ENCODE measurements around the gene MAD1L1.

The MAD1L1 gene

GRCh38 chr7:2218444-2218785, 14.3 kb downstream of the MAD1L1 start:
- DNase-seq (ENCODE audit: low read depth), result no peak

GRCh38 chr7:2217716-2218443, 14.9 kb downstream of the MAD1L1 start:
- DNase-seq (ENCODE audit: low read depth), result no peak

DNA sequence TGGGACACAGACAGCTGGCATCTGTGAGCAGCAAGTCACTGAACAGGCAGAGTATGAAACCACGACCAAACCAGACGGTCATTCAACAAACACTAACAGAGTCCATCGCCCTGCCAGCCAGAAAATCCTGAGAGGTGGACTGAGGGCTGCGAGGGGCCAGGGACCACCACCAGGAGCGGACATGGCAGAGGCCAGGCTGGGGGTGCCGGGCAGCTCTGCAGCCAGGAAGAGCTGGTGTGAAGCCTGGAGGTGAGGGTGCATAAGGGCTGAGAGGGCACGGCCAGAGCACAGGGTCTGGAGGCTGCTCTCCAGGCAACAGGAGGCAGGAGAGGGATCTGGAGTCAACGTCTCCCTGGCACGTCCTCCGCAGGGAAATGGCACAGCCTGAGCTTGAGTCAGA, 15.5 kb downstream of the MAD1L1 start:
- DNase-seq (ENCODE audit: low read depth), result no peak

- no peak for DNase-seq (ENCODE audit: low read depth)
These were observed 16.9 kb downstream of the MAD1L1 start for GRCh38 chr7:2215851-2216250.

DNA sequence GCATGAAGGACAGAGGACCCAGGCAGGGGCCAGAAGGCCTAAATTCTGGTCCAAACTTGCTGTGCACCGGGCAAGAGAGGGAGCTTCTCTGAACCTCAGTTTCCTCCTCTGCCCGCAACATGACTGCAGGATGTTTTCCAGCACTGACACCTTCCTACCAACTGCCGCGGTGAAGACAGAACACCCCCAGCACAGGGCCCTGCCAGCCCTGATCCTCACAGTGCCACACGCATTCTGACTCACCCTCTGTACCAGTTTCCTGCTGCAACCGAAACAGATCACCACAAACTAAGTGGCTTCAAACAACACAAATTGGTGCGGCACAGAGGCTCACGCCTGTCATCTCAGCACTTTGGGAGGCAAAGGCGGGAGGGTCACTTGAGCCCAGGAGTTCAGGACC, 18.1 kb downstream of the MAD1L1 start:
- no peak for DNase-seq (ENCODE audit: low read depth)

GRCh38 chr7:2213551-2214215, 19.1 kb downstream of the MAD1L1 start:
- DNase-seq (ENCODE audit: low read depth), result no peak

- no peak for DNase-seq (ENCODE audit: low read depth)
These were observed 19.8 kb downstream of the MAD1L1 start for GRCh38 chr7:2212906-2213305.

- no peak for DNase-seq (ENCODE audit: low read depth)
These were observed 20.8 kb downstream of the MAD1L1 start for GRCh38 chr7:2211926-2212325.

DNA sequence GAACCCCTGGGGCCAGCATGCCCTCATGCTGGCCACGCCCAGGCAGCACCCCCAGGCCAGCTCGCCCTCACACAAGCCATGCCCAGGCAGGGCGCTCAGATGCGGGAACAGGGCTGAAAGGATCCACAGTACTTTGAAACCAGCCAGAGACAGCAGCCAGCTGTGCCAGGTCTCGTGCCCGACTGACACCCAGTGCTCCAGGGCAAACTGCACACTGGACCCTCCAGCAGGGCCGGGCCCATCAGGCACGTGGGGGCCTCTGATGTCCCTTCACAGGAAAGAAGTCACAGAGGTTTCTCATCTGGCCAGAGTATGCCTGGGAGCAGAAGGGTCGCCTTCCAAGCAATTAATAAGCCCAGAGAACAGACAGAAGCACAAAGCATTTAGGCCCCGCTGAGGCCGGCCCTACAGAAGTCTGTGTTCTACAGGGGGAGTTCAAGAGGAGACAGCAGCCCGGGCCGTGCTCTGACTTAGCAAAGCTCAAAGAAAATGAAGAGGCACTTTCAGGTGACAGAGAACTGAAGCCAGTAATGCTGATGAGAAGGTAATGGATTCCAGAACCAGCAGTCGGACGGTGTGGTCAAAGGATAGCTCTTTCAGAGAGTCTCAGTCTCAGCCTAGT, 21.4 kb downstream of the MAD1L1 start:
- DNase-seq (ENCODE audit: low read depth), result no peak

GRCh38 chr7:2210551-2211258, 22.0 kb downstream of the MAD1L1 start:
- no peak for DNase-seq (ENCODE audit: low read depth)

- no peak for DNase-seq (ENCODE audit: low read depth)
These were observed 22.8 kb downstream of the MAD1L1 start for GRCh38 chr7:2209961-2210323.

DNA sequence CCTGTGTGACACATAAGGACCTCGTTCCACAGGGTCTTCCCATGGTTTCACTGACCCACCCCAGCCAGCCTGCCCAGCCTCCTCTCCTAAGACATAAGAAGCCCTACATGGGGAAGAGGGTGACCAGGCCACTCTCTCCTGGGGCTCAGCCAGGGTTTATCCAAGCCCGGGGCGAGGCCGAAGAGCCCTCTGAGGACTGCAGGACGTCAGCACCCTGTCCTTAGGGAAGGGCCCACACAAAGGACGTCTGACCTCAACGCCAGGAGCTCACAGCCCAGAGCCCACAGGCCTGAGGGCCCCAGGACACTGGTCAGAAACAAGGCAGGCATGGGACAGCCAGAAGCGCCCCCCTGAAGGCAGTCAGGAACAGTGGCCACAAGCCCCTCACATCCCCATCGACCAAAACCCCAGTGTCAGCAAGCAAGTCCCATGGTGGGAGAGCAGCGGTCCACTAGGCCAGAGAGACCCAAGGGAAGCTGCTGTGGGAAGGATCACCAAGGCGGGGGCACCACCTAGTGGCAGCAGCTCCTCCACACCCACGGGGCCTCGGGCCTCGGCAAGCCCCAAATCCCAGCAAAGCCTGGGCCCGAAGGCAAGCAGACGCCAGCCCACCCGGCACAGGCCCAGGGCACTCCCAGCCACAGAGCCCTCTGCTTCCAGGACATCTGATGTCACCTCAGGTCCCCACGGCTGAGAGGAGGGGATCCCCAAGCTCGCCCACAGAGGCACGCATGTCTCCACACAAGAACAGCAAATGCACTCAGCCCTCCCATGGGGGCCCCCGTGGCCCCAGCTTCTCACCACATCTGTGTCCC, 23.4 kb downstream of the MAD1L1 start:
- peak; percentile 29 for DNase-seq (ENCODE audit: low read depth)

DNA sequence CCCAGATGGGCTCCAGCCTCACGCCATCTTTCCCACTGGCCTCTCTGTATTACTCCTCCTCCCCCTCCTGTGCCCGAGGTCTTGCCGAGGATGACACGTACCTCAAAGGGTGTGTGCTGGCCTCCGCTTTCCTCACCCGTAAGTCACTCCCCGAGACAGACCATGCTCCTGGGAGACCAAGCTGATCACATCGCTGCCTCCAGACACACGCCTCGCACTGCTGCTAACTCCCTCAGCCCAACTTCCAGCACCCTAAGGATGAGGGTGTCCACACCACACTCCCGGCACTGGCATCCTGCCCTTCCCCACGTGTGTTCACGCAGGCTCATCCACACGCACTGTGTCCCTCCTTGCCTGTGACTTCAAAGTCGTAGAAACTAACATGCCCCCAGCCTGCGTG, 24.0 kb downstream of the MAD1L1 start:
- no peak for DNase-seq (ENCODE audit: low read depth)

DNA sequence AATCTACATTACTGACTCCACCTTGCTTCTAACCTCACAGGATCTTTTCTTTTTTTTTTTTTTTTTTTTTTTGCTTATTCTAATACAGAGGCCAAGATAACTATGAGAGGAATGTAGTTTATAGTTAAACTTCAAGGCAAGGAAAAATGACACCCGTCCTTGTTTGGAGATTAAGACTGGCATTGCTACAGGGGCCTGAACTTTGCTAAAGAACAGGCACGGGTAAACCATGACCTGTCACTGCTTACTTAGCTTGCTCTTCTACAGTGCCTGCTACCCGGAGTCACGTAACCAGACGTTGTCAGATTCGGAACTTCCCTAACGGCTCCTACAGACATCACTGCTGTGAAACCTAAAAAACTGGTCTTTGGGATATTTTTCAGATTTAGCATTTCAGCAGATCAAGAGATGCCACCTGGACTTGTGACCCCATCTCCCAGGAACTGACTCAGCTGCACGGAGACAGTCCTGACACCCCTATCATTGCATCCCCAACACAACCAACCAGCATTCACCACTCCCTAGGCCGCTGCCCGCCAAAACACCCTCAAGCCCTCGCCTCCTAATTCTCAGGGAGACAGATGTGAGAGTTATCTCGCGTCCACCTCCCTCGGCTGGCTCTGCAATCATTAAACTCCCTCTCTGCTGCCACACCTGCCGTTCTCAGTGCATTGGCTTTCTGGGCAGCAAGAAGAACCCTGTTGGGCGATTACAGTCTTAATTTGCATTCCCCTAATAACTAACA, 27.5 kb downstream of the MAD1L1 start:
- DNase-seq (ENCODE audit: low read depth), result no peak

DNA sequence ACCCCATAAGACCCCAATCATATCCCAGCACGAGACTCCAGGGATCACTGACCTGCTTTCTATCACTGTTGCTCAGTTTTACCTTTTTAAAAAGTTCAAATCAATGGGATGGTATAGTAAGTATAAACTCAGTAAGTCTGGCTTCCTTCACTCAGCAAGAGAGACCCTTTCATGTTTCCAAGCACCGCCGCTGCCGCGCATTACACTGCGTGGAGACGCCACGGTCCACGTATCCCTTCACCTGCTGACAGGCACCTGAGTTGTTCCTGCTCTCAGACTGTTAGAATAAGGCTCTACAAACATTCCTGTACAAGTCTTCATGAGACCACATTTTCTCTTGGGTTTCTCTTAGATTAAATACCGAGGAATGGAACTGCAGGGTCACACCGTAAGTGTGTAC, 28.3 kb downstream of the MAD1L1 start:
- no peak for DNase-seq (ENCODE audit: low read depth)

DNA sequence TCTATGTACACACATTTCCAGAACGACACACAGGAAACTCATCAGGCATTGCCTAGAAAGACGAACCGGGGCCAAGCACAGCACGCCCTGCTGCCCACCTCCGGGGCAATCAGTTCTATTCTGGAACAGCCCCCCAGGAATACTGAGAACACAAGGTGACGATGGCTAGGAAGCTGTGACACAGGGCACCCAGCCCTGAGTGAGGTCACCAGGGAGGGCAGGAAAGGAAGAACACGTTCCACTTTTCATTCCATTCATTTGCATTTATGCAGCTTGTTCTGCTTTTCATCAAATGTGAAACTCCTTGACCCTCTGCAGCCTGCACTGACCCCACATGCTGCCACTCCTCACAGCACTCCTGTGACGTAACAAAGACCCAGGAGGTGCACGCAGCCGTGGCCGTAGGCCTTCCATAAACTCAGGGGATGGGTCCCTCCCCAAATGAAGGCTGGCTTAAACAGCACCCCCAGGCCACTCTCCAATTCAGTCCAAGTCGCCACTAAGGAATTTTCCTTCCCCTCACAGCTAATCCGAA, 28.9 kb downstream of the MAD1L1 start:
- DNase-seq (ENCODE audit: low read depth), result no peak

DNA sequence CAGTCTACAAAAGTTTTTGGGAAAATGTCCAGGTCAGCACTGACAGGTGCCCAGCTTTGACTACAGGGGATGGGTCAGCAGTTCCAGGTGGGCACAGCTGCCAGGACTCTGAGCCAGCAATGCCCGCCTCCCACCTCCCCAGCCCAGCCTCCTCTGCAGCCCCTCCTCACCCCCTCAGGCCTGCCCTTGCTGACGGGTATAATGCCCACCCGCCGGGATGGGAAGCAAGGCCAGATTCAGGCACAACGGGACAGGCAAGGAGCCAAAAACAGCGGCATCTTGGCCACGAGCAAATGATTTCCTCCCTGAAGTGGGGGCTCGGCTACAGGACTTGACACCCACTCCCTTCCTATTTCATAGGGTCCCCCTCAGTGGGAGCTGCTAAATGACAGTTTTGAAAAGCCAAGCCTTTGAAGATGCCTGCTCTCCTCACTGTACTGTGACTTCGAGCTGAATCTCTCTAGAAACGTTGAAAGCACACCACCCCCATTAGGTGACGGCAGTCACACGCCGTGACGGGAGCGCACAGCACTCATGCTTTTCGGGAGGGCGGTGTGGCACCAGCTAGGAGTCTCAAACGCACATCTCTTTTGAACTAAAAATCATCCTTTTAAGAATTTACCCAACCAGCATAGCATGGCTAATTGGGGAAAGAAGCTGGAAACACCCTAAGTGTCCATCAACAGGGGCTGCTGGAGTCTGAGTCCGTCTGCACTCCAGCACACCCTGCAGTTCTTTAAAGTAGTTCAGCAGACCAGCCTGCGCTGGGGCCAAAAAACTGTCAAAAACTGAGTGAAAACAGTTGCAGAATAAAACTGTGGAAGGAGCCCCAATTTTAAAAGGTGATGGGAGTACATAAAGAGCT, 29.6 kb downstream of the MAD1L1 start:
- DNase-seq (ENCODE audit: low read depth), result no peak

GRCh38 chr7:2202361-2202761, 30.4 kb downstream of the MAD1L1 start:
- no peak for DNase-seq (ENCODE audit: low read depth)

- DNase-seq (ENCODE audit: low read depth), result no peak
These were observed 30.9 kb downstream of the MAD1L1 start for GRCh38 chr7:2201686-2202360.

DNA sequence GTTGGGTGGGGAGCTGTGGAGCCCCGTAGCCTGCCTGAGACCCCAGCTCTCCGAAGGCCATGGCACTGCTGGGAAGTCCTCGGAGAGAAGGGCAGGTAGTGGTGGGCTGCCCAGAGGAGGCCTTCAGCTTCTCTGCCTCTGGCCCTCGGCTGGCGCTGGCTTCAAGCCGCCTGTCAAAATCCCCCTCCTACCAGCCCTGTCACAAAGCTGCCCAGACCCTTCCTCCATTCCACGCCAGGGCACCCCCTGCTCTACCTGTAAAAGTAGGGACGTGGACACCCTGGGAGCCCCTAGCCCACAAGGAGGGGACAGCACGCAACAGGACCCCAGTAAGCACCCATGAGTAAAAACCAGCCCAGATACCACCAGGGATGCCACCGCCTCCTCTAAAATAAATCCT, 31.6 kb downstream of the MAD1L1 start:
- no peak for DNase-seq (ENCODE audit: low read depth)
